ENCODE results near the gene CDKL4. TPM values are rescaled to one million over a fixed set of nuclear protein-coding genes. Genes with fewer than 3 reads are reported as not detected.

Gene CDKL4
- total and polyA plus RNA-seq, 10 donors = 0.22 to 1.8 (median 0.95) TPM; not detected in 3

- Histone ChIP-seq H3K36me3 (no peaks in the 10 kb centered on the region), H3K4me1 (peaks cover 0 to 23% (median 13%) of the 10 kb centered on the region in 6 donors), H3K27me3 (replicated peaks in 1 of 7) (no peaks in the 10 kb centered on the region), H3K4me3 (no peak overlapping the region), H3K9me3 (no peaks in the 10 kb centered on the region), H3K27ac (no peak overlapping the region)
- intact Hi-C loops (cut with DNase I; ENCODE audit: low total_unique reads) = loop anchor here (5.0 kb wide), 1 partner anchor 108 kb away; no protein-coding TSS in a partner anchor
- no peak for TF ChIP-seq POLR2A (IDR thresholded peaks at IDR 0.05)
- TF ChIP-seq POLR2AphosphoS5 (IDR thresholded peaks at IDR 0.05) = no peak
- TF ChIP-seq, protein P1, sequence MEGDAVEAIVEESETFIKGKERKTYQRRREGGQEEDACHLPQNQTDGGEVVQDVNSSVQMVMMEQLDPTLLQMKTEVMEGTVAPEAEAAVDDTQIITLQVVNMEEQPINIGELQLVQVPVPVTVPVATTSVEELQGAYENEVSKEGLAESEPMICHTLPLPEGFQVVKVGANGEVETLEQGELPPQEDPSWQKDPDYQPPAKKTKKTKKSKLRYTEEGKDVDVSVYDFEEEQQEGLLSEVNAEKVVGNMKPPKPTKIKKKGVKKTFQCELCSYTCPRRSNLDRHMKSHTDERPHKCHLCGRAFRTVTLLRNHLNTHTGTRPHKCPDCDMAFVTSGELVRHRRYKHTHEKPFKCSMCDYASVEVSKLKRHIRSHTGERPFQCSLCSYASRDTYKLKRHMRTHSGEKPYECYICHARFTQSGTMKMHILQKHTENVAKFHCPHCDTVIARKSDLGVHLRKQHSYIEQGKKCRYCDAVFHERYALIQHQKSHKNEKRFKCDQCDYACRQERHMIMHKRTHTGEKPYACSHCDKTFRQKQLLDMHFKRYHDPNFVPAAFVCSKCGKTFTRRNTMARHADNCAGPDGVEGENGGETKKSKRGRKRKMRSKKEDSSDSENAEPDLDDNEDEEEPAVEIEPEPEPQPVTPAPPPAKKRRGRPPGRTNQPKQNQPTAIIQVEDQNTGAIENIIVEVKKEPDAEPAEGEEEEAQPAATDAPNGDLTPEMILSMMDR (IDR thresholded peaks at IDR 0.05 in 8 of 11, conservative IDR thresholded peaks at IDR 0.05 in 3 of 11) = no peak
- no peak for DNase-seq
- WGBS, 5 donors = 69 to 89% (median 73%) methylated on average over 1 of the region's 1 CpG
Observed at GRCh38 chr2:39225567-39225966, 18.2 kb downstream of the CDKL4 start.

GRCh38 chr2:39223909-39224308 is 19.9 kb downstream of the CDKL4 start:
- 87 to 98% (median 90%) methylated on average over 1 of the region's 1 CpG for WGBS, 5 donors
- Histone ChIP-seq H3K9me3 (no peaks in the 10 kb centered on the region), H3K4me3 (no peak overlapping the region), H3K36me3 (no peaks in the 10 kb centered on the region), H3K27ac (no peak overlapping the region), H3K4me1 (peaks cover 0 to 14% (median 12%) of the 10 kb centered on the region in 6 donors), H3K27me3 (replicated peaks in 1 of 7) (no peaks in the 10 kb centered on the region)
- TF ChIP-seq POLR2A (IDR thresholded peaks at IDR 0.05) (no peak), POLR2AphosphoS5 (IDR thresholded peaks at IDR 0.05) (no peak)
- TF ChIP-seq, protein P1 (IDR thresholded peaks at IDR 0.05 in 8 of 11, conservative IDR thresholded peaks at IDR 0.05 in 3 of 11) = no peak
- DNase-seq = no peak
- intact Hi-C loops (cut with DNase I; ENCODE audit: low total_unique reads) = no loop called here

DNA sequence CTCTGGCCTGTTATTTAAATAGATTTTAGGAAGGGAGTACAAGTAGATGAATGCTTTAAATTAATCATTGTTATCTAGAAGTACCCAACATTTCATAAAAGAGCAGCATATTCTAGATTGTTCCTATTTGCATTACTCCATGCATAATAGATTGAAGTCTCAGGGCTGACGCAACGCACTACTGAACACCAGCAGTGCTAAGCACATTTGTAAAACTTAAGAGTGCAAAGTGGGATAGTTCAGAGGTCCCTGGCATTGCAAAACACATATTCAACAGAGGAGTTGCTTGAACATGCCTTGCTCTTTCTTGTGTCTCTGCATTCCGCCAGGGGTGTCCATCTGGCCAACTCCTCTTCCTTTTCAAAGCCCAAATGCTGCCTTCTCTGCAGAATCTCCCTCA is 22.3 kb downstream of the CDKL4 start:
- H3K27ac ChIP-seq = no peak overlapping the region
- WGBS, 5 donors = 93 to 98% (median 96%) methylated on average over 3 of the region's 3 CpGs
- TF ChIP-seq, protein P1 (IDR thresholded peaks at IDR 0.05 in 8 of 11, conservative IDR thresholded peaks at IDR 0.05 in 3 of 11) = no peak
- no peak for TF ChIP-seq POLR2AphosphoS5 (IDR thresholded peaks at IDR 0.05)
- TF ChIP-seq POLR2A (IDR thresholded peaks at IDR 0.05) = no peak
- no peaks in the 10 kb centered on the region for H3K9me3 ChIP-seq
- DNase-seq = no peak
- H3K4me1 ChIP-seq = peaks cover 0 to 13% (median 5%) of the 10 kb centered on the region in 6 donors
- intact Hi-C loops (cut with DNase I; ENCODE audit: low total_unique reads) = no loop called here
- H3K27me3 ChIP-seq (replicated peaks in 1 of 7) = no peaks in the 10 kb centered on the region
- H3K4me3 ChIP-seq = no peak overlapping the region
- no peaks in the 10 kb centered on the region for H3K36me3 ChIP-seq

- WGBS, 5 donors = 91 to 97% (median 95%) methylated on average over 2 of the region's 2 CpGs
- intact Hi-C loops (cut with DNase I; ENCODE audit: low total_unique reads) = no loop called here
- no peak for DNase-seq
- peaks cover 0 to 18% (median 5%) of the 10 kb centered on the region in 6 donors for H3K4me1 ChIP-seq
- TF ChIP-seq POLR2AphosphoS5 (IDR thresholded peaks at IDR 0.05) = no peak
- TF ChIP-seq, protein P1 (IDR thresholded peaks at IDR 0.05 in 8 of 11, conservative IDR thresholded peaks at IDR 0.05 in 3 of 11) = no peak
- no peak for TF ChIP-seq POLR2A (IDR thresholded peaks at IDR 0.05)
- H3K27ac ChIP-seq = no peak overlapping the region
- H3K36me3 ChIP-seq = no peaks in the 10 kb centered on the region
- H3K27me3 ChIP-seq (replicated peaks in 1 of 7) = no peaks in the 10 kb centered on the region
- no peak overlapping the region for H3K4me3 ChIP-seq
- H3K9me3 ChIP-seq = no peaks in the 10 kb centered on the region
Observed at GRCh38 chr2:39220136-39220535, 23.6 kb downstream of the CDKL4 start.

Data from spleen (tissue), 11 donors.